SU-DHL-6 (cell line): ENCODE data around the gene ORM1.

ENCODE experiments used
- CTCF ChIP-seq: fragments of 200-600 bp; sonication (generic); IDR thresholded peaks from one replicate; pipeline ENCODE4 v1.5.1; 2017; ENCODE audit warnings: antibody characterized with exemption, mild to moderate bottlenecking, low read length, moderate library complexity; ENCODE audit not compliant: insufficient read depth, poor library complexity, severe bottlenecking
- EZH2phosphoT487 ChIP-seq: fragments of 200-600 bp; sonication (generic), shearing (Covaris generic); conservative IDR thresholded peaks from 2 replicates; pipeline ENCODE4 v1.6.1; 2018; ENCODE audit warnings: mild to moderate bottlenecking, antibody characterized with exemption, low read length, moderate library complexity, mixed read lengths

DNA sequence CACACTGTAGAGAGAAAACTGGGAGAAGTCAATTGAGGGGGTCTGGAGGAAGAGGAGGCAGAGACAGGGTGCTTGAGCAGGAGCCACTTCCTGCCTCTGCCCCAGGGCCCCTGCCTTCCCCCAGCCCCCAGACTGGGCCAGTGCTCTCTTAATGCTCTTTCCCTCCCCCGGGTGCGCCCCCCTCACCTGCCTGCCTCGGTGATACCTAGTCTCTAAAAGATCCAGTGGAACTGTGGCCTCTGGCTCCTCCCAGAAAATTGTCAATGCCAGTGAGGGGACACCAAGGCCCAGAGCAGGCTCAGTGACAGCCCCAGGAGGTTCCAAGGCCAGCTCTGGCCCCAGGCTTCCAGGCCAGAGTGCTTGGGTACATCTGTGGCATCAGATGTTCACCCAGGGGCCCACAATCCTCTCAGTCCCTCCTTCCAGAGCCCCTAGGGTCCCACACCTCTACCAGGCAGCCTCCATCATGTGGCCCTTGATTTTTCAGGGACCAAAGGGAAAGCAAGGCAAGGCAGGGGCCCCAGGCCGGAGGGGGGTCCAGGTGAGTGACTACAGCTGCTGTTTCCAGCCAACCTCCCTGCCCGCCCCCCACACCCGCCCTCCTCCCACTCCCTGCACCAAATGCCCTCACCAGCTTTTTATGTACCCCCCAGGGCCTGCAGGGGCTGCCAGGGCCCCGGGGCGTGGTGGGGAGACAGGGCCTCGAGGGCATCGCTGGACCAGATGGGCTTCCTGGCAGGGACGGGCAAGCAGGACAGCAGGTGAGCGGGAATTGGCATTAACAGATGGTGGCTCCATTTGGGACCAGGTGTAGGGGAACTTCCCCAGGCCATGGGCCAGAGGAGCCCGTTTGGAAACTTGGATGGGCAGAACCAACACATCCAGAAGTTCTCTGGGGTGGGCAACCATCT lies 33.1 kb upstream of the ORM1 start:
- no peak for TF ChIP-seq CTCF
- no peak for TF ChIP-seq EZH2phosphoT487
